ENCODE measurements around the gene FOXI3. TPM values are rescaled to one million over a fixed set of nuclear protein-coding genes. Genes with fewer than 3 reads are reported as not detected.

FOXI3 gene
- not detected in 2 replicates for polyA plus RNA-seq (2011; rRNA removed)
- polyA minus RNA-seq (2011; rRNA and poly(A)+ RNA removed), result not detected in 2 replicates

DNA sequence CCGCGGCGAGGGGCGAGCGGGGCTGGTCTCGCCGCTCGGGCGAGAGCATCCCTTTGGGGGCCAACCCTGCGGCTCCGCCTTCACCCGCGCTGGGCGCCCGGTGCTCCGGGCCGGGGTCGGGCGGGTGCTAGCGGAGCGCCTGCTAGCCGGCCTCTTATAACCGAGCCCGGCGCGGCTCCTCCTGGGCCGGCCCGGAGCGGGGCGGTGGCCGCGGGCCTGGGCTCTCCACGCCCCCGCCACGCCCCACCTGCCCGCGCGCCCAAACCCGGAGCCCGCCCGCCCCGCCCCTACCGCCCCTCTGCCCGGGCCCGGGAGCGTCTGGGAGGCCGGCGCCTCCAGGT, at the start of gene FOXI3:
TSS of gene FOXI3 (minus strand) at position 129 of the 341 bp plus-strand sequence. CDS start 158 bp downstream, outside the sequence.
- no peaks in the 10 kb centered on the region for H3K36me3 ChIP-seq (ENCODE audit: control insufficient read depth, insufficient read depth, low read length)
- CTCF ChIA-PET, result no interaction called here
- POLR2A ChIA-PET, result no interaction called here
- TF ChIP-seq, protein P1, sequence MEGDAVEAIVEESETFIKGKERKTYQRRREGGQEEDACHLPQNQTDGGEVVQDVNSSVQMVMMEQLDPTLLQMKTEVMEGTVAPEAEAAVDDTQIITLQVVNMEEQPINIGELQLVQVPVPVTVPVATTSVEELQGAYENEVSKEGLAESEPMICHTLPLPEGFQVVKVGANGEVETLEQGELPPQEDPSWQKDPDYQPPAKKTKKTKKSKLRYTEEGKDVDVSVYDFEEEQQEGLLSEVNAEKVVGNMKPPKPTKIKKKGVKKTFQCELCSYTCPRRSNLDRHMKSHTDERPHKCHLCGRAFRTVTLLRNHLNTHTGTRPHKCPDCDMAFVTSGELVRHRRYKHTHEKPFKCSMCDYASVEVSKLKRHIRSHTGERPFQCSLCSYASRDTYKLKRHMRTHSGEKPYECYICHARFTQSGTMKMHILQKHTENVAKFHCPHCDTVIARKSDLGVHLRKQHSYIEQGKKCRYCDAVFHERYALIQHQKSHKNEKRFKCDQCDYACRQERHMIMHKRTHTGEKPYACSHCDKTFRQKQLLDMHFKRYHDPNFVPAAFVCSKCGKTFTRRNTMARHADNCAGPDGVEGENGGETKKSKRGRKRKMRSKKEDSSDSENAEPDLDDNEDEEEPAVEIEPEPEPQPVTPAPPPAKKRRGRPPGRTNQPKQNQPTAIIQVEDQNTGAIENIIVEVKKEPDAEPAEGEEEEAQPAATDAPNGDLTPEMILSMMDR (IDR thresholded peaks at IDR 0.05; ENCODE audit: insufficient read depth, low read depth, low read length), result no peak
- DNase-seq (ENCODE audit: low read depth), result no peak
- H3K27me3 ChIP-seq (ENCODE audit: control insufficient read depth, insufficient read depth, low read length), result peaks cover 27% of the 10 kb centered on the region
- no peak within 1 kb of the TSS for H3K4me3 ChIP-seq (ENCODE audit: low read depth, low read length)

DNA sequence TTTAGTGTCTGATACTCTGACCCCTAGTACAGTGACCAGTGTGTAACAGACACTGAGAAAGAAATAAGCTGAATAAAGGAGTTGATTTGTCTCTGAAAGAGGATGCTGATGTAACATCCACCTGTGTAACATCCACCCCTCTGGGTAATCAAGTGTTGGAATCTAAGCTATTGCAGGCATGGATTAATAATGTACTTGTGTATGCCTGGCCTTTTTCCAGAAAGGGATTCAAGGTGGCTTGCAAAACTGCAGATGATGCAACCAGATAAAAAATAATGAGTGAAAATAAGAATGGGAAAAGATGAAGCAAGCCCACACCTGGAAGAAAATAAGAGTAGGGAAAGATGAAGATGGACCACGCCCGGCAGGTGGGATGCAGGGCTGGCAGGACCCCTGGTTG, 48.2 kb upstream of the FOXI3 start:
- no peaks in the 10 kb centered on the region for H3K36me3 ChIP-seq (ENCODE audit: control insufficient read depth, insufficient read depth, low read length)
- TF ChIP-seq, protein P1 (IDR thresholded peaks at IDR 0.05; ENCODE audit: insufficient read depth, low read depth, low read length), result no peak
- no peaks in the 10 kb centered on the region for H3K27me3 ChIP-seq (ENCODE audit: control insufficient read depth, insufficient read depth, low read length)
- ChIA-PET POLR2A (no interaction called here), CTCF (no interaction called here)
- DNase-seq (ENCODE audit: low read depth), result no peak
- no peak overlapping the region for H3K4me3 ChIP-seq (ENCODE audit: low read depth, low read length)

DNA sequence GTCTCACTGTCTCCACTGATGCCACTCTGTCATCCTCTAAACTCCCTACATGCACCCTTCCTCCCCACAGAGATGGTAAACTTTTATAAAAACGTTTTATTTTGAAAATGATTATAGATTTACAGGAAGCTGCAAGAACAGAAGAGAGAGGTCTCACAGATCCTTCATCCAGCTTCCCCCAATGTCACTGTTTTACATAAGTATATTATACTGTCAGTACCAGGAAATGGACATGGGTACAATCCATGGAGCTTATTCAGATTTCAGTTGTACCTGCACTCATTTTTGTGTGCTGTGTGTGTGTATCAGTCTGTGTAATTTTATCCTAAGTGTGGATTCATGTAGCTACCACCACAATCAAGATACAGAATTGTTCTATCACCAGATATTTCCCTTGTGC, 46.7 kb upstream of the FOXI3 start:
- H3K36me3 ChIP-seq (ENCODE audit: control insufficient read depth, insufficient read depth, low read length), result no peaks in the 10 kb centered on the region
- ChIA-PET POLR2A (no interaction called here), CTCF (no interaction called here)
- TF ChIP-seq, protein P1 (IDR thresholded peaks at IDR 0.05; ENCODE audit: insufficient read depth, low read depth, low read length), result no peak
- no peak overlapping the region for H3K4me3 ChIP-seq (ENCODE audit: low read depth, low read length)
- H3K27me3 ChIP-seq (ENCODE audit: control insufficient read depth, insufficient read depth, low read length), result no peaks in the 10 kb centered on the region
- DNase-seq (ENCODE audit: low read depth), result no peak

DNA sequence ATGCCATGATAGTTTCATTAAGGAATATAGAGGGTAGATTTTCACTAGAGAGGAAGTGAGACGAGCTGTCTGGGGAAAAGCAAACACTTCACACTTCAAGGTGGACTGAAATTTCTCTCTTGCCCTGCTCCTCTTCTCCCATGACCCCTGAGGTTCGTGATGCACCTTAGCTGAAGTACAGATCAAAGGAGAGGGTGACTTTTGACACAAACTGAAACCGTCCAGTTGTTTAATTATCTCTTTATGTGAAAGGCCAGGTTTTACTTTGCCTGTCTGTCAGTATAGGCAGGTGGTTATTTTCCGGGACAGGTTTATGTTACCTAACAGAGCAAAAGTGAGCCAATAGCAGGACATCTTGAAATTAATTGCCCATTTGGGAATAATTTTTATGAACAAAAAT, 41.0 kb upstream of the FOXI3 start:
- no peak for DNase-seq (ENCODE audit: low read depth)
- Histone ChIP-seq H3K4me3 (ENCODE audit: low read depth, low read length) (no peak overlapping the region), H3K36me3 (ENCODE audit: control insufficient read depth, insufficient read depth, low read length) (no peaks in the 10 kb centered on the region), H3K27me3 (ENCODE audit: control insufficient read depth, insufficient read depth, low read length) (no peaks in the 10 kb centered on the region)
- ChIA-PET CTCF (no interaction called here), POLR2A (no interaction called here)
- TF ChIP-seq, protein P1 (IDR thresholded peaks at IDR 0.05; ENCODE audit: insufficient read depth, low read depth, low read length), result no peak

DNA sequence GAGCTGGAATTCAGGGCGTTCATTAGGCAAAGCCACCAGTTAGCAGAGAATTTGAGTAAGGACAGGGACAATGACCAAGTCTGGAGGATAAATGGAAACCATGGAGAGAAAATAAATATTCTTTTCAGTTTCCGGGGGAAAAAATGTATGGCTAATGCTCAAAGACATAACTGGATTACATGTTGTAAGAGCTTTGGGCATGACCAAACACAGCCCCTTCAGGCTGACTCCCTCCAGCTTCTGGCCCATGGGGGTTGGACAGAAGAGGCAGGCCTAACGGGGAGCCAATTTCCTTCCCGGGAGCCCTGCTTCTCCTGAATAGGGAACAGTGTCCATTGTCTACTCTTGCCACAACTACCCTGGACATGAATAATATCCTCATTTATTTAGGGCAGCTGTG, 39.5 kb upstream of the FOXI3 start:
- ChIA-PET CTCF (no interaction called here), POLR2A (no interaction called here)
- TF ChIP-seq, protein P1 (IDR thresholded peaks at IDR 0.05; ENCODE audit: insufficient read depth, low read depth, low read length), result no peak
- Histone ChIP-seq H3K27me3 (ENCODE audit: control insufficient read depth, insufficient read depth, low read length) (no peaks in the 10 kb centered on the region), H3K4me3 (ENCODE audit: low read depth, low read length) (no peak overlapping the region), H3K36me3 (ENCODE audit: control insufficient read depth, insufficient read depth, low read length) (no peaks in the 10 kb centered on the region)
- DNase-seq (ENCODE audit: low read depth), result no peak
